ENCODE data around the gene FAM229A.

Gene FAM229A

GRCh38 chr1:32353431-32353830 is 8.9 kb downstream of the FAM229A start:
- H3K4me1 ChIP-seq (ENCODE audit: insufficient read depth, insufficient read length): peaks cover 21% of the 10 kb centered on the region
- peaks cover 12% of the 10 kb centered on the region; the same call in 1 of the 2 replicates for H3K9me3 ChIP-seq (ENCODE audit: insufficient read depth, low read length)
- peaks cover 25% of the 10 kb centered on the region for H3K36me3 ChIP-seq (ENCODE audit: insufficient read depth, insufficient read length, low read length)
- peak overlapping the region; percentile 78 for H3K9ac ChIP-seq (ENCODE audit: insufficient read length, low read depth)
- H3K4me3 ChIP-seq (ENCODE audit: insufficient read length, low read depth): no peak overlapping the region
- TF ChIP-seq YY1 (IDR thresholded peaks at IDR 0.05; ENCODE audit: insufficient read depth, insufficient read length) (no peak), ZNF274 (IDR thresholded peaks at IDR 0.05; ENCODE audit: low read depth, low read length) (no peak), SUZ12 (IDR thresholded peaks at IDR 0.05; ENCODE audit: extremely low read depth, insufficient read depth, insufficient read length) (no peak)
- H3K27me3 ChIP-seq (ENCODE audit: insufficient read depth, insufficient read length): peaks cover 4% of the 10 kb centered on the region
- DNase-seq (ENCODE audit: low read depth, low spot score): no peak

GRCh38 chr1:32352831-32353383 is 9.4 kb downstream of the FAM229A start:
- Histone ChIP-seq H3K36me3 (ENCODE audit: insufficient read depth, insufficient read length, low read length) (peaks cover 22% of the 10 kb centered on the region), H3K27me3 (ENCODE audit: insufficient read depth, insufficient read length) (peaks cover 4% of the 10 kb centered on the region), H3K4me1 (ENCODE audit: insufficient read depth, insufficient read length) (peaks cover 21% of the 10 kb centered on the region), H3K9me3 (ENCODE audit: insufficient read depth, low read length) (peaks cover 12% of the 10 kb centered on the region; the same call in 1 of the 2 replicates), H3K4me3 (ENCODE audit: insufficient read length, low read depth) (no peak overlapping the region), H3K9ac (ENCODE audit: insufficient read length, low read depth) (peak overlapping the region; percentile 78)
- TF ChIP-seq ZNF274 (IDR thresholded peaks at IDR 0.05; ENCODE audit: low read depth, low read length) (no peak), YY1 (IDR thresholded peaks at IDR 0.05; ENCODE audit: insufficient read depth, insufficient read length) (no peak), SUZ12 (IDR thresholded peaks at IDR 0.05; ENCODE audit: extremely low read depth, insufficient read depth, insufficient read length) (no peak)
- DNase-seq (ENCODE audit: low read depth, low spot score): no peak

GRCh38 chr1:32352239-32352745 is 10.0 kb downstream of the FAM229A start:
- Histone ChIP-seq H3K9me3 (ENCODE audit: insufficient read depth, low read length) (peaks cover 12% of the 10 kb centered on the region; the same call in 1 of the 2 replicates), H3K4me1 (ENCODE audit: insufficient read depth, insufficient read length) (peaks cover 22% of the 10 kb centered on the region), H3K36me3 (ENCODE audit: insufficient read depth, insufficient read length, low read length) (peaks cover 17% of the 10 kb centered on the region), H3K27me3 (ENCODE audit: insufficient read depth, insufficient read length) (peaks cover 4% of the 10 kb centered on the region), H3K9ac (ENCODE audit: insufficient read length, low read depth) (peak overlapping the region; percentile 98), H3K4me3 (ENCODE audit: insufficient read length, low read depth) (peak overlapping the region; percentile 78)
- DNase-seq (ENCODE audit: low read depth, low spot score): no peak
- no peak for TF ChIP-seq SUZ12 (IDR thresholded peaks at IDR 0.05; ENCODE audit: extremely low read depth, insufficient read depth, insufficient read length)
- no peak for TF ChIP-seq ZNF274 (IDR thresholded peaks at IDR 0.05; ENCODE audit: low read depth, low read length)
- TF ChIP-seq YY1 (IDR thresholded peaks at IDR 0.05; ENCODE audit: insufficient read depth, insufficient read length): no peak

DNA sequence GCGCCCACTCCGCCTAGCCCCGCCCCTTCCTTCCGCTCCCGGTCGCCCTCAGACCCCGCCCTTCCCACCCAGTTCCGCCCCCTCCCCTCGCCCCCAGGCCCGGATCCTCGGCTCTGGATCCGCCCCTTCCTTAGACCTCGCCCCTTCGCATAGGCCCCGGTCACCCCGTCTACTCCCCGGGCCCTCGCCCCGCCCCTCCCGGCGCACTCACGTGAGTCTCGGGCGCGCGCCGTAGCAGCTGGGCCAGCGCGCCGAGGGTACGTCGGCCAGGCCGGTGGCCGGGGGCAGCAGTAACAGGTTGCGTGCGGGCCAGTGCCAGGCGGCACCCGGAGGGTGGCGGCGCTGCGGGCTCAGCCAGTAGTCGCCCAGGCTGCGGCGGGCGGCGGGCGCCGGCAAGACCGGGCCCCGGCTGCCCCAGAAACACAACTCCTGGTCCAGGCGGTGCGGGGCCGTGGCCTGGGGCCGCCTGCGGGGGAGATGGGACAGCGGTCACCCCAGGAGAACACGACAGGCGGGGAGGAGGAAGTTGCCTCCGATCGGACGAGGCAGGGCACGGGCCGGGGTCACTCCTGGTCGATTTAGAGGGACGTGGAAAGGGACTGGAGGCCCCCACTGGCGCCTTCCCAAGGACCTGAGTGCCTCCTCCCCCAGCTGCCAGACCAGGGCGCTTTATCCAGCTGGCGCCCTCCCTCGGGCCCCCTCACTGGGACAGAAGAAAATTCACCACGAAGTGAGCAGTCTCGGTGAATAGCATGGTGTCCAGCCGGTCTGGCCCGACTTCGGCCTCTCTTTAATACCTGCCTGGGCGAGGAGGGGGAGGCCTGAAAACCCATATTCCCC is 10.7 kb downstream of the FAM229A start:
- Histone ChIP-seq H3K4me3 (ENCODE audit: insufficient read length, low read depth) (peak overlapping the region; percentile 78), H3K9ac (ENCODE audit: insufficient read length, low read depth) (peak overlapping the region; percentile 98)
- DNase-seq (ENCODE audit: low read depth, low spot score): peak; percentile 98

DNA sequence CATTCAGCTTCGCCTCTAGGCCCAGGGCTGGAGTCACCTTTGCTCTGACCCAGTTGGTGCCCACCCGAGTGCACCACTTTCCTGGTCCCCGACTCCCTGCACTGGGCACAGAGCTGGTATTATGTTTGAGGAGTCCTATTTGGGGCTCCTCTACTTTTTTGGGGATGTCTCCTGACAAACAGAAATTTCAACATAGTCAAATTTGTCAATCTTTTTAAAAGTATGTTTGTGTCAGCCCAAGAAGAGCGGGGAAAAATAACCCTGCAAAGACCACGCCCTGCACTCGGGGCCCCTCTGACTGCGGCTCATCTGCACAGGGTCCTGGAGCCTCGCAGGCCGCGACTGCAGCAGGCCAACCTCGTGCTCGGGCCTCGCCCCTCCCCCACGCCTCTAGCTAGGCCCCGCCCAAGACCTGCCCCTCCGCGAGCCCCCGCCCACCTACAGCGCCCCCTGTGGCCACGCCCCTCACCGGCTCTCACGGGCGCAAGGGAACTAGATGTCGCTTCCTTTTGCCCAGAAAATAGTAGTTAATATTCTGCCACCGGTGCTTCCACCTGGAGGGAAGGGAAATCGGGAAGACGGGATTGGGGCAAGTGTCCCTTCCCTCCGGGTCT is 11.4 kb downstream of the FAM229A start:
- peak overlapping the region; percentile 53 for H3K4me3 ChIP-seq (ENCODE audit: insufficient read length, low read depth)
- H3K9me3 ChIP-seq (ENCODE audit: insufficient read depth, low read length): peaks cover 12% of the 10 kb centered on the region; the same call in 1 of the 2 replicates
- H3K36me3 ChIP-seq (ENCODE audit: insufficient read depth, insufficient read length, low read length): peaks cover 17% of the 10 kb centered on the region
- TF ChIP-seq ZNF274 (IDR thresholded peaks at IDR 0.05; ENCODE audit: low read depth, low read length) (no peak), SUZ12 (IDR thresholded peaks at IDR 0.05; ENCODE audit: extremely low read depth, insufficient read depth, insufficient read length) (no peak), YY1 (IDR thresholded peaks at IDR 0.05; ENCODE audit: insufficient read depth, insufficient read length) (no peak)
- peaks cover 27% of the 10 kb centered on the region for H3K4me1 ChIP-seq (ENCODE audit: insufficient read depth, insufficient read length)
- peak; percentile 77 for DNase-seq (ENCODE audit: low read depth, low spot score)
- peak overlapping the region; percentile 71 for H3K9ac ChIP-seq (ENCODE audit: insufficient read length, low read depth)
- H3K27me3 ChIP-seq (ENCODE audit: insufficient read depth, insufficient read length): peaks cover 4% of the 10 kb centered on the region

More for the DNA sequence above, 10.7 kb downstream of the FAM229A start:
- TF ChIP-seq ZNF274 (IDR thresholded peaks at IDR 0.05; ENCODE audit: low read depth, low read length) (no peak), SUZ12 (IDR thresholded peaks at IDR 0.05; ENCODE audit: extremely low read depth, insufficient read depth, insufficient read length) (no peak), YY1 (IDR thresholded peaks at IDR 0.05; ENCODE audit: insufficient read depth, insufficient read length) (no peak)
- Histone ChIP-seq H3K4me1 (ENCODE audit: insufficient read depth, insufficient read length) (peaks cover 25% of the 10 kb centered on the region), H3K27me3 (ENCODE audit: insufficient read depth, insufficient read length) (peaks cover 4% of the 10 kb centered on the region), H3K9me3 (ENCODE audit: insufficient read depth, low read length) (peaks cover 12% of the 10 kb centered on the region; the same call in 1 of the 2 replicates), H3K36me3 (ENCODE audit: insufficient read depth, insufficient read length, low read length) (peaks cover 17% of the 10 kb centered on the region)

- H3K9ac ChIP-seq (ENCODE audit: insufficient read length, low read depth): no peak overlapping the region
- peaks cover 4% of the 10 kb centered on the region for H3K36me3 ChIP-seq (ENCODE audit: insufficient read depth, insufficient read length, low read length)
- H3K27me3 ChIP-seq (ENCODE audit: insufficient read depth, insufficient read length): peaks cover 4% of the 10 kb centered on the region
- no peak for DNase-seq (ENCODE audit: low read depth, low spot score)
- H3K4me1 ChIP-seq (ENCODE audit: insufficient read depth, insufficient read length): peaks cover 29% of the 10 kb centered on the region
- TF ChIP-seq SUZ12 (IDR thresholded peaks at IDR 0.05; ENCODE audit: extremely low read depth, insufficient read depth, insufficient read length): no peak
- TF ChIP-seq YY1 (IDR thresholded peaks at IDR 0.05; ENCODE audit: insufficient read depth, insufficient read length): no peak
- TF ChIP-seq ZNF274 (IDR thresholded peaks at IDR 0.05; ENCODE audit: low read depth, low read length): no peak
- H3K4me3 ChIP-seq (ENCODE audit: insufficient read length, low read depth): no peak overlapping the region
- H3K9me3 ChIP-seq (ENCODE audit: insufficient read depth, low read length): peaks cover 12% of the 10 kb centered on the region; the same call in 1 of the 2 replicates
These were observed 13.0 kb downstream of the FAM229A start for GRCh38 chr1:32349211-32349708.
